NOMO-1 treated with DMSO at 0.1 percent for 48 hours (cell line): ENCODE measurements around the gene ZBTB24.

Experiments used
- DNase-seq: peaks from one replicate; lab custom pipeline; 2025; ENCODE audit not compliant: unreplicated experiment; lab: John Stamatoyannopoulos, UW

ZBTB24 gene

GRCh38 chr6:109453594-109454495 is 29.2 kb downstream of the ZBTB24 start:
- no peak for DNase-seq

- no peak for DNase-seq
These were observed 29.9 kb downstream of the ZBTB24 start for GRCh38 chr6:109453156-109453555.

- DNase-seq, result no peak
These were observed 30.8 kb downstream of the ZBTB24 start for GRCh38 chr6:109452181-109452580.

GRCh38 chr6:109451376-109451775 is 31.6 kb downstream of the ZBTB24 start:
- DNase-seq, result no peak

GRCh38 chr6:109450801-109451200 is 32.2 kb downstream of the ZBTB24 start:
- no peak for DNase-seq

- no peak for DNase-seq
These were observed 33.0 kb downstream of the ZBTB24 start for GRCh38 chr6:109449795-109450673.

- no peak for DNase-seq
These were observed 33.8 kb downstream of the ZBTB24 start for GRCh38 chr6:109449064-109449794.

- DNase-seq, result no peak
These were observed 34.4 kb downstream of the ZBTB24 start for GRCh38 chr6:109448615-109449014.

- no peak for DNase-seq
These were observed 35.0 kb downstream of the ZBTB24 start for GRCh38 chr6:109447878-109448555.

GRCh38 chr6:109447087-109447486 is 35.9 kb downstream of the ZBTB24 start:
- no peak for DNase-seq

GRCh38 chr6:109446541-109446940 is 36.5 kb downstream of the ZBTB24 start:
- no peak for DNase-seq

- DNase-seq, result no peak
These were observed 36.9 kb downstream of the ZBTB24 start for GRCh38 chr6:109446072-109446471.

GRCh38 chr6:109445382-109445781 is 37.6 kb downstream of the ZBTB24 start:
- no peak for DNase-seq

- no peak for DNase-seq
These were observed 39.5 kb downstream of the ZBTB24 start for GRCh38 chr6:109443425-109443950.

GRCh38 chr6:109442393-109442924 is 40.6 kb downstream of the ZBTB24 start:
- no peak for DNase-seq

GRCh38 chr6:109441069-109441816 is 41.8 kb downstream of the ZBTB24 start:
- DNase-seq, result peak; percentile 47

GRCh38 chr6:109440331-109441068 is 42.5 kb downstream of the ZBTB24 start, which contains the start of the genes PPIL6 and SMPD2:
TSS of gene PPIL6 (minus strand) at chr6:109440628. CDS start at chr6:109440590, 38 bp downstream.
TSS of gene SMPD2 (plus strand) at chr6:109440724. CDS start at chr6:109441122, 398 bp downstream.
- DNase-seq, result peak; percentile 83

- DNase-seq, result peak; percentile 24
These were observed 47.0 kb downstream of the ZBTB24 start for GRCh38 chr6:109436041-109436440.
